Measurements from ENCODE around the gene ZCCHC14. TPM values are rescaled to one million over a fixed set of nuclear protein-coding genes. Genes with fewer than 3 reads are reported as not detected.

The ZCCHC14 gene
- total and polyA plus RNA-seq, 10 of the 15 experiments (the other 5 are each of a cell fraction or from before 2014, with no cell fraction given) = 0.02 to 0.26 (median 0.05) TPM; not detected in 3

GRCh38 chr16:87387942-87388817 is 104.6 kb downstream of the ZCCHC14 start (continued):
- TF ChIP-seq USF2 (IDR thresholded peaks at IDR 0.05; ENCODE audit: borderline replicate concordance, low read depth, low read length) = peak; percentile 73; the same call in 1 of the 2 replicates
- no peak for TF ChIP-seq NR2C2 (IDR thresholded peaks at IDR 0.05; ENCODE audit: borderline replicate concordance, control insufficient read depth, insufficient read length, low read depth)
- no peak for TF ChIP-seq YBX1 (IDR thresholded peaks at IDR 0.05)
- TF ChIP-seq NR2F1 (conservative IDR thresholded peaks at IDR 0.05) = peak; percentile 53; the same call in 1 of the 2 replicates
- peak; percentile 96 for TF ChIP-seq TCF12 (IDR thresholded peaks at IDR 0.05; ENCODE audit: low read depth, low read length)
- peak; percentile 99 for TF ChIP-seq ZNF687 (IDR thresholded peaks at IDR 0.05)
- TF ChIP-seq ESRRA (IDR thresholded peaks at IDR 0.05; ENCODE audit: low read length) = peak; percentile 73; the same call in 1 of the 2 replicates
- TF ChIP-seq SPI1 (IDR thresholded peaks at IDR 0.05; ENCODE audit: borderline replicate concordance, insufficient read depth, low read depth, low read length) = 0 out of 2 replicates have a peak, but pooled peaks have one; percentile 11
- no peak for TF ChIP-seq SMAD1 (IDR thresholded peaks at IDR 0.05; ENCODE audit: low read depth, partially characterized antibody)
- TF ChIP-seq WRNIP1 (IDR thresholded peaks at IDR 0.05; ENCODE audit: borderline replicate concordance, low read depth, low read length) = 0 out of 2 replicates have a peak, but pooled peaks have one; percentile 73
- TF ChIP-seq IKZF2 (IDR thresholded peaks at IDR 0.05) = peak in 1 of 2 experiments; percentile 45; a peak in 3 of 4 replicates
- TF ChIP-seq POLR2AphosphoS5 (IDR thresholded peaks at IDR 0.05; ENCODE audit: low read length) = peak; percentile 36; the same call in 1 of the 2 replicates
- peak; percentile 69 for TF ChIP-seq NBN (IDR thresholded peaks at IDR 0.05)
- no peak for TF ChIP-seq NFXL1 (IDR thresholded peaks at IDR 0.05; ENCODE audit: borderline replicate concordance)
- TF ChIP-seq NR2C1 (IDR thresholded peaks at IDR 0.05) = peak; percentile 88
- no peak for TF ChIP-seq LARP7 (IDR thresholded peaks at IDR 0.05)
- no peak for TF ChIP-seq ZBTB33 (IDR thresholded peaks at IDR 0.05)
- TF ChIP-seq EP300 (IDR thresholded peaks at IDR 0.05; ENCODE audit: borderline replicate concordance in 1 of 2, control insufficient read depth in 1 of 2, low read depth in 2 of 2, low read length in 2 of 2) = peak; percentile 31 to 72; a peak in 3 of 4 replicates
- TF ChIP-seq, protein P1, sequence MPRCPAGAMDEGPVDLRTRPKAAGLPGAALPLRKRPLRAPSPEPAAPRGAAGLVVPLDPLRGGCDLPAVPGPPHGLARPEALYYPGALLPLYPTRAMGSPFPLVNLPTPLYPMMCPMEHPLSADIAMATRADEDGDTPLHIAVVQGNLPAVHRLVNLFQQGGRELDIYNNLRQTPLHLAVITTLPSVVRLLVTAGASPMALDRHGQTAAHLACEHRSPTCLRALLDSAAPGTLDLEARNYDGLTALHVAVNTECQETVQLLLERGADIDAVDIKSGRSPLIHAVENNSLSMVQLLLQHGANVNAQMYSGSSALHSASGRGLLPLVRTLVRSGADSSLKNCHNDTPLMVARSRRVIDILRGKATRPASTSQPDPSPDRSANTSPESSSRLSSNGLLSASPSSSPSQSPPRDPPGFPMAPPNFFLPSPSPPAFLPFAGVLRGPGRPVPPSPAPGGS (IDR thresholded peaks at IDR 0.05; ENCODE audit: borderline replicate concordance, insufficient read depth, low read depth, low read length, poor library complexity, severe bottlenecking) = no peak
- TF ChIP-seq PAX5 (IDR thresholded peaks at IDR 0.05; ENCODE audit: borderline replicate concordance, low read depth, low read length) = no peak
- peak; percentile 58 to 84 for TF ChIP-seq SRF (IDR thresholded peaks at IDR 0.05; ENCODE audit: low read depth in 2 of 2, low read length in 2 of 2)
